Measurements from ENCODE around the gene LPCAT3. TPM values are rescaled to one million over a fixed set of nuclear protein-coding genes. Genes with fewer than 3 reads are reported as not detected.

The LPCAT3 gene
- total RNA-seq, 1 donor from 2014 or later = 42.0 TPM

DNA sequence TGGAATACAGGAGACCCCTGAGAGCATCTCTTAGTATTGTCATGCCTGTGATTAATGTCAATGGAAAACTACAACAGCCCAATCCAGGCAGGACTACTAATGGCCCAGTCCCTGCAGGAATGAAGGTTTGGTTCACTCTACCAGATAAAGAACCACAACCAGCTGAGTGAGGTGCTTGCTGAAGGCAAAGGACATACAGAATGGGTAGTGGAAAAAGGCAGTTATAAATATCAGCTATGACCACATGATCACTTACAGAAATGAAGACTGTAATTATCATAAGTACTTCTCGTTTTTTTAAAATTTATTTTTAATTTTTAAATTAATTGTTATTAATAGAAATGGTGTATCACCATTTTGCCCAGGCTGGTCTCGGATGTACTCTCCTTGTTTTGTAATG, 17.2 kb upstream of the LPCAT3 start:
- H3K9me3 ChIP-seq = no peaks in the 10 kb centered on the region
- DNase-seq (ENCODE audit: extremely low spot score in 2 of 2) = no peak
- intact Hi-C loops (cut with DNase I) = no loop called here
- no peaks in the 10 kb centered on the region for H3K4me1 ChIP-seq
- H3K27me3 ChIP-seq = no peaks in the 10 kb centered on the region
- H3K27ac ChIP-seq = no peak overlapping the region
- no peaks in the 10 kb centered on the region for H3K36me3 ChIP-seq
- TF ChIP-seq CTCF (IDR thresholded peaks at IDR 0.05) (no peak), POLR2A (IDR thresholded peaks at IDR 0.05) (no peak), POLR2AphosphoS5 (IDR thresholded peaks at IDR 0.05; ENCODE audit: insufficient read depth in 1 of 2, low read depth in 1 of 2) (no peak)
- H3K4me3 ChIP-seq = no peak overlapping the region

GRCh38 chr12:7034464-7034863, 16.2 kb upstream of the LPCAT3 start:
- Histone ChIP-seq H3K4me1 (no peaks in the 10 kb centered on the region), H3K27me3 (no peaks in the 10 kb centered on the region), H3K9me3 (no peaks in the 10 kb centered on the region), H3K4me3 (no peak overlapping the region), H3K36me3 (no peaks in the 10 kb centered on the region), H3K27ac (no peak overlapping the region)
- TF ChIP-seq CTCF (IDR thresholded peaks at IDR 0.05) (no peak), POLR2A (IDR thresholded peaks at IDR 0.05) (no peak), POLR2AphosphoS5 (IDR thresholded peaks at IDR 0.05; ENCODE audit: insufficient read depth in 1 of 2, low read depth in 1 of 2) (no peak)
- no peak for DNase-seq (ENCODE audit: extremely low spot score in 2 of 2)
- intact Hi-C loops (cut with DNase I) = no loop called here

GRCh38 chr12:7032990-7033389, 14.7 kb upstream of the LPCAT3 start:
- no peaks in the 10 kb centered on the region for H3K27me3 ChIP-seq
- intact Hi-C loops (cut with DNase I) = no loop called here
- no peak overlapping the region for H3K27ac ChIP-seq
- DNase-seq (ENCODE audit: extremely low spot score in 2 of 2) = no peak
- no peaks in the 10 kb centered on the region for H3K4me1 ChIP-seq
- no peak overlapping the region for H3K4me3 ChIP-seq
- TF ChIP-seq POLR2AphosphoS5 (IDR thresholded peaks at IDR 0.05; ENCODE audit: insufficient read depth in 1 of 2, low read depth in 1 of 2) (no peak), CTCF (IDR thresholded peaks at IDR 0.05) (no peak), POLR2A (IDR thresholded peaks at IDR 0.05) (no peak)
- H3K9me3 ChIP-seq = no peaks in the 10 kb centered on the region
- H3K36me3 ChIP-seq = no peaks in the 10 kb centered on the region

DNA sequence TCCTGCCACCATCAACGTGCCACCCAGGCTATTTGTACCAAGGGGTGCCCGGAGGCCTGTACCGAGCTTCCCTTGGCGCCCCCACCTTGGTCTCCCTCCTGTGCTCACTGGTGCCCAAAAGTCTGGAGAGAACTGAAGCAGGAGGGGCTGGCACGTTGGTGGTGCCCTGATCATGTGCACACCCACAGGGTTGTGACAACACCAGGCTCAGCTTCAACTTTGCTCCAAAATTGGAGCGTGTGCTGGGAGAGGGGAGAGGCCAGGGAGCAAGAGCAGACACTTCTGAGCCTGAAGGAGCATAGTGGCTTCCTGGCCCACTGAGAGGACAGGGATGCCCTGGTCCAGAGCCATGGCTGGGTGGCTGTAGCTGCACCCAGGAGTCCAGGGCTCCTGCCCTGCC, 13.0 kb upstream of the LPCAT3 start:
- H3K4me1 ChIP-seq = no peaks in the 10 kb centered on the region
- H3K4me3 ChIP-seq = no peak overlapping the region
- intact Hi-C loops (cut with DNase I) = no loop called here
- DNase-seq (ENCODE audit: extremely low spot score in 2 of 2) = no peak
- H3K36me3 ChIP-seq = no peaks in the 10 kb centered on the region
- TF ChIP-seq POLR2A (IDR thresholded peaks at IDR 0.05) = no peak
- TF ChIP-seq POLR2AphosphoS5 (IDR thresholded peaks at IDR 0.05; ENCODE audit: insufficient read depth in 1 of 2, low read depth in 1 of 2) = no peak
- no peak for TF ChIP-seq CTCF (IDR thresholded peaks at IDR 0.05)
- no peaks in the 10 kb centered on the region for H3K9me3 ChIP-seq
- H3K27ac ChIP-seq = no peak overlapping the region
- H3K27me3 ChIP-seq = no peaks in the 10 kb centered on the region

GRCh38 chr12:7026854-7027253, 8.6 kb upstream of the LPCAT3 start:
- Histone ChIP-seq H3K27me3 (no peaks in the 10 kb centered on the region), H3K36me3 (no peaks in the 10 kb centered on the region), H3K27ac (no peak overlapping the region), H3K4me3 (no peak overlapping the region), H3K4me1 (no peaks in the 10 kb centered on the region), H3K9me3 (no peaks in the 10 kb centered on the region)
- TF ChIP-seq POLR2A (IDR thresholded peaks at IDR 0.05) (no peak), CTCF (IDR thresholded peaks at IDR 0.05) (no peak), POLR2AphosphoS5 (IDR thresholded peaks at IDR 0.05; ENCODE audit: insufficient read depth in 1 of 2, low read depth in 1 of 2) (no peak)
- no peak for DNase-seq (ENCODE audit: extremely low spot score in 2 of 2)
- intact Hi-C loops (cut with DNase I) = no loop called here
